Esophagus squamous epithelium (tissue), 5 donors: ENCODE results near the gene CHST3. TPM values are rescaled to one million over a fixed set of nuclear protein-coding genes. Genes with fewer than 3 reads are reported as not detected.

Source experiments
- DNase-seq: peaks from one replicate; lab custom pipeline; 2025; lab: John Stamatoyannopoulos, UW
- H3K27ac ChIP-seq, 4 donors: fragments of 200-600 bp; sonication (generic); one replicate each; pipeline ENCODE4 v1.5.1; 2016 to 2019; ENCODE audit warnings: mild to moderate bottlenecking in 1 of 4
- H3K27me3 ChIP-seq, 4 donors: fragments of 200-600 bp; sonication (generic); 1 replicate in 3 of 4; 2 replicates in 1 of 4; pipeline versions ENCODE4 v1.5.1 to v1.6.0; 2017 to 2021; ENCODE audit warnings: antibody characterized with exemption in 1 of 4
- H3K36me3 ChIP-seq, 3 donors: fragments of 200-600 bp; sonication (generic); one replicate each; pipeline ENCODE4 v1.5.1; 2016 to 2019
- H3K4me1 ChIP-seq, 3 donors: fragments of 200-600 bp; sonication (generic); one replicate each; pipeline ENCODE4 v1.5.1; 2017 to 2019
- H3K4me3 ChIP-seq, 4 donors: fragments of 200-600 bp; sonication (generic); 1 replicate in 3 of 4; 2 replicates in 1 of 4; pipeline ENCODE4 v1.5.1; 2016 to 2019; ENCODE audit warnings: mild to moderate bottlenecking in 2 of 4, moderate library complexity in 1 of 4
- H3K9me3 ChIP-seq, 3 donors: fragments of 200-600 bp; sonication (generic); one replicate each; pipeline ENCODE4 v1.5.1; 2016 to 2019
- CTCF ChIP-seq, 6 experiments: fragments of 450-650 bp in 4 of 6; fragments of 200-600 bp in 2 of 6; sonication (generic) in 2 of 6; IDR thresholded peaks; one replicate each; pipeline ENCODE4 v1.5.1; 2016 to 2019; ENCODE audit warnings: antibody characterized with exemption in 6 of 6, mild to moderate bottlenecking in 4 of 6, moderate library complexity in 4 of 6
- POLR2A ChIP-seq, 4 donors: fragments of 450-650 bp; IDR thresholded peaks; one replicate each; pipeline ENCODE4 v1.6.1; 2017; ENCODE audit warnings: antibody characterized with exemption in 4 of 4, mild to moderate bottlenecking in 4 of 4, moderate library complexity in 3 of 4
- WGBS, 2 donors: methylation state at CpG; one replicate each; pipeline ENCODE4 v1.1.5; 2018; 5-methylcytosine and 5-hydroxymethylcytosine counted together
- intact Hi-C: fragments of 100-400 bp; cut with DNase I; formaldehyde crosslinking; loops from one replicate; pipeline ENCODE4 v1.15.0; 2022
- total RNA-seq, 4 donors: library from RNA; depleted of rRNA; stranded (reverse); fragments of >200 nt; gene quantifications; one replicate each; pipeline ENCODE4 v1.1.0, GENCODE V29; 2016
- donor health status: DM: yes; HTN: yes; CAD: no.

The CHST3 gene
- total RNA-seq, 4 donors from 2014 or later = 5.3 to 15.4 (median 9.6) TPM

DNA sequence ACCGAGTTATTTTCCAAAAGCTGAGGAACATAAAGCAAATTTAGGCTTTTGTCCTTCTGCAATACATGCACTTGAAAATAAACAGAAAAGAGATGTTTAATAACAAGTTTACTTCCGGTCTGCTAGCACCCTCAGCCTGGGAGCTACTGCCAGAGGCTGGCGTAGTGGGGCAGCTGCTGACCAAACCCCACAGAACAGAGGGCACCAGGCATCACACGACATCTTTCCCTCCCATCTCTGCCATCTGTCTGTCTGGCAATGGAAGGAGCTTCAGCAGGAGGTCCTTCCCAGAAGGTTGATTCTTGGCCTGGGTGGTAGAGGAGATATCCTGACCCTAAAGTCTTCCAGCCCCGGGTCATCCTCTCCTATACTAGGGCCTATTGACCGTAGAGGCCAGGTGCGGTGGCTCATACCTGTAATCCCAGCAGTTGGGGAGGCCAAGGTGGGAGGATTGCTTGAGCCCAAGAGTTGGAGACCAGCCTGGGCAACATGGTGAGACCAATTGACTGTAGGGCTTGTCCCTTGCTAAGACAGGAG, 47.8 kb downstream of the CHST3 start:
- DNase-seq = no peak
- Histone ChIP-seq H3K4me3 (no peak overlapping the region), H3K9me3 (no peaks in the 10 kb centered on the region), H3K27me3 (no peaks in the 10 kb centered on the region), H3K4me1 (peaks cover 27 to 60% (median 39%) of the 10 kb centered on the region in 3 donors), H3K27ac (peak overlapping the region in 1 of 4 donors; percentile 7), H3K36me3 (peaks cover 9 to 21% (median 13%) of the 10 kb centered on the region in 3 donors)
- TF ChIP-seq POLR2A (IDR thresholded peaks at IDR 0.05) = no peak
- no peak for TF ChIP-seq CTCF (IDR thresholded peaks at IDR 0.05)
- intact Hi-C loops = no loop called here
- 89 to 93% methylated on average over 6 of the region's 7 CpGs for WGBS, 2 donors

DNA sequence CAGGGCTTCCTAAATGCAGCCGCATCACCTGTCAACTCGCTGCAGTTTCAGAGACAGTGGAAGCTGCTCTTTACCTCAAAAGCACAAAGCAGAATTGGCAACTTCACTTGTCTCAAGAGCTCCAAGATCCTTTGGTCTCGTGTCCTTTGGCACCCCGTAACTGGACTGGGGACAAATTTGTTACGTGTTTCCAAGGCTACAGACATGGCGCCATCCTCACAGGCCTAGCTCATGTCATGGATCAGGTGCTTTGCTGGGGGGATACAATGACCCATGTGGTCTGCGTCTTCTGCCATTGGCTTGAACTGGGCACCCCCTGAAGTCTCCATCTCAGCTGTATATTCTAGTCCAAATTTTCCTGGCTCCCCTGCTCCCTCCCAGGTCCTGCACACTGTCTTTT, 48.6 kb downstream of the CHST3 start:
- H3K9me3 ChIP-seq = no peaks in the 10 kb centered on the region
- DNase-seq = no peak
- H3K27me3 ChIP-seq = no peaks in the 10 kb centered on the region
- peaks cover 5 to 13% (median 6%) of the 10 kb centered on the region in 3 donors for H3K36me3 ChIP-seq
- H3K4me3 ChIP-seq = no peak overlapping the region
- WGBS, 2 donors = 75 to 77% methylated on average over 7 of the region's 7 CpGs
- H3K4me1 ChIP-seq = peaks cover 23 to 60% (median 42%) of the 10 kb centered on the region in 3 donors
- no peak overlapping the region for H3K27ac ChIP-seq
- TF ChIP-seq POLR2A (IDR thresholded peaks at IDR 0.05) (no peak), CTCF (IDR thresholded peaks at IDR 0.05) (no peak)
- intact Hi-C loops = no loop called here

DNA sequence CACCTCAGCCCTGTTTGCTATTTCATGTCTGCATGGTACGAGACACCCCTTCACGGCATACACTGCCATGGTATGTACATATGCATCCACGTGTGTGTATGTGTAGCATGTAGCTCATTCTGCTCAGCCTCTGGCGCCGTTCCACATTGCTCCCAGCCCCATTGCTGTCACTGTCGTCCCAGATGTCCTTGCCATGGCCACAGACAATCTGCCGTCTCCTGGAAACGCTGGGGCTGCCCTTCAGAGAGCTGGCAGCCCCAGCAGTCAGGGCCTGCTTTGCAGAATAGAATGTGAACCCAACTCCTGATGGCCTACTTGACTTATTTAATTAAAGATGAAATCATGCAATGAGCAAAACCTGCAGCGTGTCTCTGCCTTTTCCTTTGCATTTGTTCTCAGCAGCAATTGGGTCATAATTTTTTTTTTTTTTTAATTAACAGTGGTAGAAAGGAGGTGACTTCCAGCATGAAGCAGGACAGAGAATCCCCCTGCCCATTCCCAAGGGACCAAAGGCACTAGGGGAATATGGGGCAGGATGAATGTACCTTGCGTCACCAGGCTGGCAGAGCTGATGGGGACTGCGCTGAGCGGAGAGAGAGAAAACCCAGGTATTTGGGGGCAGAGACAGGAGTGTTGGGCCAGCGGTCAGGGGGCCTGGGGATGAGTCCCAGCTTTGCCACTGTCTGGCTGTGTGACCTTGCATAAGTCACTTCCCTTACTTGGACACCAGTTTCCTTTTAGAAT, 49.2 kb downstream of the CHST3 start:
- Histone ChIP-seq H3K9me3 (no peaks in the 10 kb centered on the region), H3K27ac (no peak overlapping the region), H3K4me3 (no peak overlapping the region), H3K4me1 (peaks cover 18 to 57% (median 37%) of the 10 kb centered on the region in 3 donors), H3K27me3 (no peaks in the 10 kb centered on the region), H3K36me3 (peaks cover 0 to 7% (median under 1%) of the 10 kb centered on the region in 3 donors)
- WGBS, 2 donors = 81 to 87% methylated on average over 13 of the region's 13 CpGs
- DNase-seq = no peak
- TF ChIP-seq CTCF (IDR thresholded peaks at IDR 0.05) = no peak
- no peak for TF ChIP-seq POLR2A (IDR thresholded peaks at IDR 0.05)
- intact Hi-C loops = no loop called here

GRCh38 chr10:72014197-72014596, 50.0 kb downstream of the CHST3 start:
- Histone ChIP-seq H3K9me3 (no peaks in the 10 kb centered on the region), H3K4me1 (peaks cover 11 to 49% (median 29%) of the 10 kb centered on the region in 3 donors), H3K27ac (peak overlapping the region in 1 of 4 donors; percentile 46), H3K36me3 (peaks cover 0 to 5% (median 0%) of the 10 kb centered on the region in 3 donors), H3K4me3 (no peak overlapping the region), H3K27me3 (no peaks in the 10 kb centered on the region)
- DNase-seq = no peak
- TF ChIP-seq CTCF (IDR thresholded peaks at IDR 0.05) = no peak
- TF ChIP-seq POLR2A (IDR thresholded peaks at IDR 0.05) = no peak
- WGBS, 2 donors = 53 to 82% methylated on average over 2 of the region's 2 CpGs
- intact Hi-C loops = no loop called here
